HG02973 (cell line): Measurements from ENCODE around the gene NUP210L.

Source experiments
- ATAC-seq: cut with Tn5 transposase; IDR thresholded peaks from one replicate; pipeline ENCODE4 v1.9.1; 2021; ENCODE audit warnings: moderate library complexity; ENCODE audit not compliant: unreplicated experiment

Gene NUP210L

GRCh38 chr1:154154534-154155191 lies at the start of gene NUP210L:
Gene NUP210L, minus strand, starts transcription at chr1:154155073.
- ATAC-seq: no peak

GRCh38 chr1:154199563-154199879 lies 44.6 kb upstream of the NUP210L start:
- no peak for ATAC-seq

- ATAC-seq: no peak
Measured at GRCh38 chr1:154198756-154199562, 44.1 kb upstream of the NUP210L start.

GRCh38 chr1:154193821-154194220 lies 38.9 kb upstream of the NUP210L start:
- ATAC-seq: no peak

- ATAC-seq: no peak
Measured at GRCh38 chr1:154192476-154192875, 37.6 kb upstream of the NUP210L start.

GRCh38 chr1:154191990-154192461 lies 37.2 kb upstream of the NUP210L start, which contains the start of gene TPM3:
Gene TPM3, minus strand, starts transcription at chr1:154192100. Its CDS starts 82 bp downstream, at chr1:154192018.
- ATAC-seq: no peak

- ATAC-seq: no peak
Measured at GRCh38 chr1:154190550-154190949, 35.7 kb upstream of the NUP210L start.

- ATAC-seq: no peak
Measured at GRCh38 chr1:154186852-154187501, 32.1 kb upstream of the NUP210L start.

GRCh38 chr1:154186177-154186576 lies 31.3 kb upstream of the NUP210L start:
- no peak for ATAC-seq

- ATAC-seq: peak; percentile 68
Measured at GRCh38 chr1:154183046-154183915, 28.4 kb upstream of the NUP210L start.

GRCh38 chr1:154182344-154183045 lies 27.6 kb upstream of the NUP210L start:
- peak; percentile 40 for ATAC-seq

- no peak for ATAC-seq
Measured at GRCh38 chr1:154181944-154182343, 27.1 kb upstream of the NUP210L start.

GRCh38 chr1:154179946-154180687 lies 25.2 kb upstream of the NUP210L start:
- no peak for ATAC-seq

GRCh38 chr1:154178911-154179811 lies 24.3 kb upstream of the NUP210L start:
- no peak for ATAC-seq

GRCh38 chr1:154178013-154178412 lies 23.1 kb upstream of the NUP210L start:
- ATAC-seq: no peak

- ATAC-seq: no peak
Measured at GRCh38 chr1:154176337-154176736, 21.5 kb upstream of the NUP210L start.

GRCh38 chr1:154174654-154175053 lies 19.8 kb upstream of the NUP210L start:
- ATAC-seq: no peak

- ATAC-seq: no peak
Measured at GRCh38 chr1:154171880-154172279, 17.0 kb upstream of the NUP210L start.

GRCh38 chr1:154171223-154171583 lies 16.3 kb upstream of the NUP210L start:
- no peak for ATAC-seq
